ENCODE results near the gene RPL5. TPM values are rescaled to one million over a fixed set of nuclear protein-coding genes. Genes with fewer than 3 reads are reported as not detected.

Gene RPL5
- total RNA-seq, 2 experiments from 2014 or later: 1,677 to 1,713 TPM

- Mint-ChIP-seq H3K9me3 (peaks cover 2% of the 10 kb centered on the region), H3K4me3 (no peak overlapping the region), H3K36me3 (no peaks in the 10 kb centered on the region), H3K4me1 (peaks cover 4% of the 10 kb centered on the region), H3K27me3 (peaks cover 7% of the 10 kb centered on the region), H3K27ac (no peak overlapping the region)
- no peak for DNase-seq
Measured at GRCh38 chr1:92804721-92805201, 27.1 kb upstream of the RPL5 start.

DNA sequence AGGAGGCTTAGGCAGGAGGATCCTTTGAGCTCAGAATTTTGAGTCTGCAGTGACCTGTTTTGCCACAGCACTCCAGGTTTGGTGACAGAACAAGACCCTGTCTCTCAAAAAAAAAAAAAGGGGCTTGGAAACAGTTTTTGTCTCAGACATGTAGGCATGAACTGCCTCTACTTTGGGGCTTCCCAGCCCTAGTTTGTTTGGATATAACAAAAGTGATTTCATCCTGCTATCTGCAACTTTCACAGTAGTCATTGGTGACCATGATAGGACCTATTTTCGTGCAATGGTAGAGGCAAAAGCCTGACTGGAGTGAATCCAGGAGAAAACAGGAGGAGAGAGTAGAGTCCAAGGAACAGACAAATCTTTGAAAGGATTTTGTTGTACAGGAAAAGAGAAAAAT, 26.6 kb upstream of the RPL5 start:
- Mint-ChIP-seq H3K36me3 (no peaks in the 10 kb centered on the region), H3K4me3 (no peak overlapping the region), H3K4me1 (peaks cover 4% of the 10 kb centered on the region), H3K27ac (no peak overlapping the region), H3K27me3 (peaks cover 7% of the 10 kb centered on the region), H3K9me3 (peaks cover 2% of the 10 kb centered on the region)
- DNase-seq: no peak

DNA sequence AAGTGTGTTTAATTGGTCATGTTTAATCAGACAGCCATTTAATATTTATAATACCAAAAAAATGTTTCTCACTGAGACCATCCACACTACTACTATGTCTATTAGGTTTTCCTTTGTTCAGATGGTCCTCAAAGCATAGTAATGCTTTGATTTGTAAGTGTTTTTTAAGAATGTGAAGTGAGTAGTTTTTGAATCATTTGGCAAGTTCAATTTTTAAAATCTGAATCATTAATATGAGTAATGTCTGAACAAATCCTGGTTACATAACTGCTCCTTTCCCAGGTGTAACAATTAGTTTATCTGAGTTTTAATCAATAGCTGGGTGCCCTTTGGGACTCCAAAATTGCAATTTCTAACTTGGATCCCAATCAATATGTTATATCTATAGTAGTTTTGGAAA, 23.5 kb upstream of the RPL5 start:
- H3K4me1 Mint-ChIP-seq: peaks cover 4% of the 10 kb centered on the region
- H3K4me3 Mint-ChIP-seq: no peak overlapping the region
- H3K9me3 Mint-ChIP-seq: peaks cover 2% of the 10 kb centered on the region
- no peak for DNase-seq
- H3K36me3 Mint-ChIP-seq: no peaks in the 10 kb centered on the region
- peaks cover 14% of the 10 kb centered on the region for H3K27me3 Mint-ChIP-seq
- no peak overlapping the region for H3K27ac Mint-ChIP-seq

- no peaks in the 10 kb centered on the region for H3K4me1 Mint-ChIP-seq
- no peak for DNase-seq
- H3K9me3 Mint-ChIP-seq: no peaks in the 10 kb centered on the region
- H3K27me3 Mint-ChIP-seq: peaks cover 9% of the 10 kb centered on the region
- H3K36me3 Mint-ChIP-seq: no peaks in the 10 kb centered on the region
- no peak overlapping the region for H3K4me3 Mint-ChIP-seq
- H3K27ac Mint-ChIP-seq: no peak overlapping the region
Measured at GRCh38 chr1:92816732-92817131, 15.1 kb upstream of the RPL5 start.

DNA sequence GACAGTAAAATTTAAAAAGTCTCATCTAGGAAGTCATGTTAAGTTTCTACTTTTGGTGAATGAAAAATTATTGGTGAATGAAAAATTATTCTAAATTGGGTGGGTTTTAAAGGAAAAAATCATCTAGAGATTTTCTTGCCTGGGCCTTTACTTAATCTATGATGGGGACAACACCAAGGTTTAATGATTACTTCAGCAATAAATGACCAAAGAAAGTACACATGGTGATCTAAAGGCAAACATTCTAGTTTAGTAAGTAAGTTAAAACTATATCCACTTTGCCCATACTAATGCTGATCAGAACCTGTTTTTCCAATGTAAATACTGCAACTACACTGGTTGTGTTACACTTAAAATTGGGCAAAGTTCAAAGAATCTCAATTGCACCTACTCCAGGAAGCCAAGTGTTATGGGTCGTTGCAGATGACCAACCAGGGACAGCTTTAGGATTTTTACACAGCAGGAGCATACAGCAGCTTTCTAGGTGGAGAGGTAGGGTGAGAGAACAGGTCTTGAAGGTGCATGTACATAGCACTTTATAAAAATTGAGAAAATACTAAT, 14.6 kb upstream of the RPL5 start:
- Mint-ChIP-seq H3K36me3 (no peaks in the 10 kb centered on the region), H3K27ac (no peak overlapping the region), H3K4me3 (no peak overlapping the region), H3K4me1 (no peaks in the 10 kb centered on the region), H3K27me3 (peaks cover 9% of the 10 kb centered on the region), H3K9me3 (no peaks in the 10 kb centered on the region)
- DNase-seq: no peak

- no peaks in the 10 kb centered on the region for H3K4me1 Mint-ChIP-seq
- H3K27ac Mint-ChIP-seq: no peak overlapping the region
- no peaks in the 10 kb centered on the region for H3K36me3 Mint-ChIP-seq
- no peaks in the 10 kb centered on the region for H3K9me3 Mint-ChIP-seq
- no peak overlapping the region for H3K4me3 Mint-ChIP-seq
- H3K27me3 Mint-ChIP-seq: peaks cover 9% of the 10 kb centered on the region
- DNase-seq: no peak
Measured at GRCh38 chr1:92817986-92818764, 13.7 kb upstream of the RPL5 start.

DNA sequence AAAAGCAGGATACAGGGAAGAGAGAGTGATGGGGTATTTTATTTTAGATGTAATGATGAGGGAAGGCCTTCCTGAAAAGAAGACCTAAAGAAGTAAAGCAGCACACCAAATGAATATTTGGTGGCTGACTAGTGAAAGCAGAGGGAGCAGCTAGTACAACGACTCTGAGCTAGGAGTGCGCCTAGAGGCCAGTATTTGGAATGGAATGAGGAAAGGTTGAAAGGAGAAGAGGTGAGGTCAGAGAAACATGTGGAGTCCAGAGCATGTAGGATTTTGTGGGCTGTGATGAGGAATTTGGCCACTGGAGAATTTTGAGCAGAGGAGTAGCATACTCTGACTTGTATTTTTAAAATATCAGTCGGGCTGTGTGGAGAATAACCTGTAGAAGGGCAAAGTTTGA, 11.8 kb upstream of the RPL5 start:
- H3K27ac Mint-ChIP-seq: no peak overlapping the region
- no peaks in the 10 kb centered on the region for H3K9me3 Mint-ChIP-seq
- H3K4me3 Mint-ChIP-seq: no peak overlapping the region
- H3K36me3 Mint-ChIP-seq: no peaks in the 10 kb centered on the region
- DNase-seq: no peak
- H3K4me1 Mint-ChIP-seq: no peaks in the 10 kb centered on the region
- peaks cover 4% of the 10 kb centered on the region for H3K27me3 Mint-ChIP-seq

GRCh38 chr1:92820551-92820950, 11.3 kb upstream of the RPL5 start:
- Mint-ChIP-seq H3K4me1 (no peaks in the 10 kb centered on the region), H3K36me3 (no peaks in the 10 kb centered on the region), H3K27me3 (peaks cover 4% of the 10 kb centered on the region), H3K27ac (no peak overlapping the region), H3K4me3 (no peak overlapping the region), H3K9me3 (no peaks in the 10 kb centered on the region)
- DNase-seq: no peak

GRCh38 chr1:92822879-92823278, 9.0 kb upstream of the RPL5 start:
- no peak overlapping the region for H3K4me3 Mint-ChIP-seq
- H3K27ac Mint-ChIP-seq: no peak overlapping the region

DNA sequence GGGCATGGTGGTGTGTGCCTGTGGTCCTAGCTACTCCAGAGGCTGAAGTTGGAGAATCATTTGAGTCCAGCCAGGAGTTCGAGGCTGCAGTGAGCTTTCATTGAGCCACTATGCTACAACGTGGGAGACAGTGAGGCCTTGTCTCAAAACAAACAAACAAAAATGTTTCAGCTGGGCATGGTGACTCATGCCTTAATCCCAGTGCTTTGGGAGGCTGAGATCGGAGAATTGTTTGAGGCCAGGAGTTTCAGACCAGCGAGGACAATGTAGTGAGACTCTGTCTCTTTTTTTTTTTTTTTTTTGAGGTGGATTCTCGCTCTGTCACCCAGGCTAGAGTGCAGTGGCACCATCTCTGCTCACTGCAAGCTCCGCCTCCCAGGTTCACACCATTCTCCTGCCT, 5.0 kb upstream of the RPL5 start:
- Mint-ChIP-seq H3K4me1 (no peaks in the 10 kb centered on the region), H3K27ac (no peak overlapping the region), H3K27me3 (peaks cover under 1% of the 10 kb centered on the region), H3K9me3 (no peaks in the 10 kb centered on the region), H3K4me3 (no peak overlapping the region), H3K36me3 (peaks cover under 1% of the 10 kb centered on the region)
- no peak for DNase-seq

More at GRCh38 chr1:92822879-92823278, 9.0 kb upstream of the RPL5 start:
- Mint-ChIP-seq H3K27me3 (peaks cover 4% of the 10 kb centered on the region), H3K36me3 (no peaks in the 10 kb centered on the region), H3K9me3 (no peaks in the 10 kb centered on the region), H3K4me1 (no peaks in the 10 kb centered on the region)
- no peak for DNase-seq

DNA sequence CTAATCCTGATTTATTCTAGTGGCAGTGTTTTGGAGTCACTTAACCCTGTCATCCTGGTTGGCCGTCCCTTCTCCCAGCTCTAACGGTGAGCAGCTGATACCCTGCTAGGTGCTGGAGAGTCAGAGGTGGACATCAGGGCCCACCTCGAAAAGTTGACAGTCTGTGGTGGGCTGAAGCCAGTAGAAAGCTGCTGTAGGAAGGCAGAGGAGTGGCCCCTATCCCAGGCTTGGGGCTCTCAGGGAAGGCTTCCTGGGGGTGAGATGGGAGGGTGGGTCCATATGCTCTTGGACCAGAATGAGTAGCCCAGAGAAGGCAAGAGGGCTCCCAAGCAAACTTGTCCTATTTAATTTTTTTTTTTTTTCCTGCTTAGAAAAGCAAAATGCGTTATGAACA, 475 bp upstream of the RPL5 start:
- DNase-seq: no peak
- peaks cover 29% of the 10 kb centered on the region for H3K4me1 Mint-ChIP-seq
- H3K27me3 Mint-ChIP-seq: peaks cover 4% of the 10 kb centered on the region
- peaks cover 46% of the 10 kb centered on the region for H3K36me3 Mint-ChIP-seq
- peak overlapping the region; percentile 92 for H3K4me3 Mint-ChIP-seq
- H3K27ac Mint-ChIP-seq: peak overlapping the region; percentile 98
- H3K9me3 Mint-ChIP-seq: no peaks in the 10 kb centered on the region

- Mint-ChIP-seq H3K9me3 (no peaks in the 10 kb centered on the region), H3K36me3 (peaks cover 58% of the 10 kb centered on the region), H3K4me1 (peaks cover 41% of the 10 kb centered on the region), H3K27ac (peak overlapping the region; percentile 98), H3K27me3 (peaks cover 4% of the 10 kb centered on the region), H3K4me3 (peak overlapping the region; percentile 92)
- no peak for DNase-seq
Measured at GRCh38 chr1:92832537-92833114, 786 bp downstream of the RPL5 start.

- peaks cover 70% of the 10 kb centered on the region for H3K36me3 Mint-ChIP-seq
- peaks cover 4% of the 10 kb centered on the region for H3K27me3 Mint-ChIP-seq
- H3K4me1 Mint-ChIP-seq: peaks cover 53% of the 10 kb centered on the region
- peak overlapping the region; percentile 98 for H3K27ac Mint-ChIP-seq
- H3K9me3 Mint-ChIP-seq: no peaks in the 10 kb centered on the region
- DNase-seq: no peak
- peak overlapping the region; percentile 92 for H3K4me3 Mint-ChIP-seq
Measured at GRCh38 chr1:92833840-92834239, 2.0 kb downstream of the RPL5 start.

- Mint-ChIP-seq H3K4me1 (peaks cover 61% of the 10 kb centered on the region), H3K9me3 (no peaks in the 10 kb centered on the region), H3K27me3 (peaks cover 4% of the 10 kb centered on the region), H3K4me3 (peak overlapping the region; percentile 92), H3K27ac (peak overlapping the region; percentile 98), H3K36me3 (peaks cover 78% of the 10 kb centered on the region)
- DNase-seq: no peak
Measured at GRCh38 chr1:92834617-92835016, 2.8 kb downstream of the RPL5 start.

DNA sequence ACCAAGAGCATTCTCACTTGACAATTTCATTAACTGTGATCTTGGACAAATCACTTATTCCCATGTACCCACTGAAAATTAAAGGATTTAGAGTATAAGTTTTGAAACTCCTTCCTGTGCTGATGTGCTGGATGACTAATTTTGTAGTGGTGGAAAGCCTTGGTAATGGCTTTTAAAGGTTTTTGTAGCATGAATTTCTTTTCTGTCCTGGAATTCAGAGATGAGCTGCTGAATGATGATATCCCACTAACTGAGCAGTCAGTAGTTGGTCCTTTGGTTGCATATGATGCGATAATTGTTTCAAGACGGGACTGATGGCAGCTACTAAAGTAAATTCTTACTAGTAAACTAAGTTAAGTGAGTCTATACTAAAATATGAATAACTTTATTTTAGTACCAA, 5.2 kb downstream of the RPL5 start:
- Mint-ChIP-seq H3K4me1 (peaks cover 77% of the 10 kb centered on the region), H3K27ac (peak overlapping the region; percentile 58), H3K27me3 (peaks cover 1% of the 10 kb centered on the region), H3K9me3 (no peaks in the 10 kb centered on the region), H3K36me3 (peaks cover 94% of the 10 kb centered on the region), H3K4me3 (peak overlapping the region; percentile 92)
- DNase-seq: no peak

All from activated naive CD8-positive, alpha-beta T cell treated with anti-CD3 and anti-CD28 coated beads for 36 hours (primary cell).